Right lobe of liver (tissue), 6 donors: Measurements from ENCODE around the gene EFCAB12. TPM values are rescaled to one million over a fixed set of nuclear protein-coding genes. Genes with fewer than 3 reads are reported as not detected.

ENCODE experiments used
- ATAC-seq, 4 donors: fragments of 200-7000 bp; cut with Tn5 transposase; one replicate each; pipeline ENCODE4 v1.9.1; 2020; ENCODE audit warnings: mild to moderate bottlenecking in 4 of 4, moderate library complexity in 4 of 4
- DNase-seq, 3 donors: peaks; one replicate each; pipeline ENCODE4 v3.0.0-alpha.2; 2020
- H3K27ac ChIP-seq, 3 donors: fragments of 200-600 bp; one replicate each; pipeline ENCODE4 v1.8.0; 2022
- H3K27me3 ChIP-seq, 2 donors: fragments of 200-600 bp; one replicate each; pipeline ENCODE4 v1.8.0; 2022
- H3K36me3 ChIP-seq, 4 donors: fragments of 200-600 bp; sonication (generic) in 1 of 4; one replicate each; pipeline versions ENCODE4 v1.5.1 to v1.8.0; 2017 to 2022; ENCODE audit warnings: control low read depth in 1 of 4
- H3K4me1 ChIP-seq, 4 donors: fragments of 200-600 bp; sonication (generic) in 1 of 4; one replicate each; pipeline versions ENCODE4 v1.5.1 to v1.8.0; 2017 to 2022; ENCODE audit warnings: control low read depth in 1 of 4
- H3K4me3 ChIP-seq, 3 donors: fragments of 200-600 bp; one replicate each; pipeline ENCODE4 v1.8.0; 2022
- H3K9me3 ChIP-seq, 4 donors: fragments of 200-600 bp; sonication (generic) in 1 of 4; one replicate each; pipeline versions ENCODE4 v1.5.1 to v1.8.0; 2017 to 2022; ENCODE audit warnings: control low read depth in 1 of 4
- POLR2A ChIP-seq: fragments of 450-650 bp; IDR thresholded peaks from one replicate; pipeline ENCODE4 v1.6.1; 2017; ENCODE audit warnings: antibody characterized with exemption, mild to moderate bottlenecking
- WGBS: methylation state at CpG from one replicate; pipeline ENCODE4 v1.1.6; 2018; ENCODE audit warnings: low coverage, low lambda C conversion rate; ENCODE audit not compliant: insufficient coverage; ENCODE audit errors: missing lambda C conversion rate; 5-methylcytosine and 5-hydroxymethylcytosine counted together
- intact Hi-C, 2 donors: fragments of 100-400 bp; cut with DNase I; formaldehyde crosslinking; loops; one replicate each; pipeline versions ENCODE4 v1.11.2 to v1.14.1; 2022
- total RNA-seq, 6 experiments: library from RNA; depleted of rRNA in 2 of 6; stranded (reverse); fragments of >200 nt in 2 of 6; fragmentation: NEBNext Ultra II Directional in 3 of 6; extraction: Animal tissue kit (Norgen Biotek cat#: 25700) in 3 of 6; gene quantifications; one replicate each; pipeline versions ENCODE4 v1.1.0 to v1.2.4, GENCODE V29; 2016 to 2023
- TF ChIP-seq, protein P1 (sequence below), 4 donors: fragments of 200-600 bp in 3 of 4; fragments of 450-650 bp in 1 of 4; IDR thresholded peaks; one replicate each; pipeline versions ENCODE4 v1.5.1 to v1.8.0; 2016 to 2022; ENCODE audit warnings: antibody characterized with exemption in 4 of 4, mild to moderate bottlenecking in 2 of 4
- donor health status: DM: no; HTN: yes; CAD: no.
- donor health status: DM: no; HTN: no; CAD: no.
- donor health status: DM: no; HTN: no; CAD: no.
- donor health status: DM: no; HTN: yes; CAD: no.
- donor health status: DM: no; HTN: yes; CAD: no.

Gene EFCAB12
- total RNA-seq, 6 experiments from 2014 or later = 0.26 to 4.7 (median 2.0) TPM

DNA sequence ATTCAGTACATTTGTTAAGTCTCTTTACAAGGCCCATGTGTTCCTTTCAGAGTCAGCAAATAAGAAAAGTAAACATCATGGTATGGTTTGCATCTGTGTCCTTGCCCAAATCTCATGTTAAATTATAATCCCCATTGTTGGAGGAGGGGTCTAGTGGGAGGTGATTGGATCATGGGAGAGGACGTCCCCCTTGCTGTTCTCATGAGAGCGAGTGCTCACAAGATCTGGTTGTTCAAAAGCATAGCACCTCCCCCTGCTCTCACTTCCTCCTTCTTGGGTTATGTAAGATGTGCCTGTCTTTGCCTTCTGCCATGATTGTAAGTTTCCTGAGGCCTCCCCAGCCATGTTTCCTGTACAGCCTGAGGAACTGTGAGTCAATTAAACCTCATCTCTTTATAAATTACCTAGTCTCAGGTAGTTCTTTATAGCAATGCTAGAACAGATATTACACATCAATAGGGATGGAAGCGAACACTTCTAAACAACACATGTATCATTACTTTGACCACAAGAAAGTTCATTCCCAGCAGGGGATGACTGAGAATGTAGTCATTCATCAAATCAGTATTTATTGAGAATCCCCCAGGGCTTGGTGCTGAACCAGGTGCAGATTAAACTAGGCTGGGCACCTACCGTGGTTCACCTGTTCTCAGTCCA, 4.1 kb downstream of the EFCAB12 start:
- H3K4me1 ChIP-seq = peaks cover 0 to 27% (median 0%) of the 10 kb centered on the region in 4 donors
- no peak overlapping the region for H3K4me3 ChIP-seq
- no peaks in the 10 kb centered on the region for H3K27me3 ChIP-seq
- intact Hi-C loops = no loop called here
- DNase-seq (no peak), ATAC-seq (no peak)
- no peaks in the 10 kb centered on the region for H3K36me3 ChIP-seq
- 88% methylated on average over 3 of the region's 4 CpGs for WGBS
- no peak for TF ChIP-seq POLR2A
- TF ChIP-seq, protein P1, sequence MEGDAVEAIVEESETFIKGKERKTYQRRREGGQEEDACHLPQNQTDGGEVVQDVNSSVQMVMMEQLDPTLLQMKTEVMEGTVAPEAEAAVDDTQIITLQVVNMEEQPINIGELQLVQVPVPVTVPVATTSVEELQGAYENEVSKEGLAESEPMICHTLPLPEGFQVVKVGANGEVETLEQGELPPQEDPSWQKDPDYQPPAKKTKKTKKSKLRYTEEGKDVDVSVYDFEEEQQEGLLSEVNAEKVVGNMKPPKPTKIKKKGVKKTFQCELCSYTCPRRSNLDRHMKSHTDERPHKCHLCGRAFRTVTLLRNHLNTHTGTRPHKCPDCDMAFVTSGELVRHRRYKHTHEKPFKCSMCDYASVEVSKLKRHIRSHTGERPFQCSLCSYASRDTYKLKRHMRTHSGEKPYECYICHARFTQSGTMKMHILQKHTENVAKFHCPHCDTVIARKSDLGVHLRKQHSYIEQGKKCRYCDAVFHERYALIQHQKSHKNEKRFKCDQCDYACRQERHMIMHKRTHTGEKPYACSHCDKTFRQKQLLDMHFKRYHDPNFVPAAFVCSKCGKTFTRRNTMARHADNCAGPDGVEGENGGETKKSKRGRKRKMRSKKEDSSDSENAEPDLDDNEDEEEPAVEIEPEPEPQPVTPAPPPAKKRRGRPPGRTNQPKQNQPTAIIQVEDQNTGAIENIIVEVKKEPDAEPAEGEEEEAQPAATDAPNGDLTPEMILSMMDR (IDR thresholded peaks at IDR 0.05) = no peak
- no peaks in the 10 kb centered on the region for H3K9me3 ChIP-seq
- H3K27ac ChIP-seq = no peak overlapping the region

DNA sequence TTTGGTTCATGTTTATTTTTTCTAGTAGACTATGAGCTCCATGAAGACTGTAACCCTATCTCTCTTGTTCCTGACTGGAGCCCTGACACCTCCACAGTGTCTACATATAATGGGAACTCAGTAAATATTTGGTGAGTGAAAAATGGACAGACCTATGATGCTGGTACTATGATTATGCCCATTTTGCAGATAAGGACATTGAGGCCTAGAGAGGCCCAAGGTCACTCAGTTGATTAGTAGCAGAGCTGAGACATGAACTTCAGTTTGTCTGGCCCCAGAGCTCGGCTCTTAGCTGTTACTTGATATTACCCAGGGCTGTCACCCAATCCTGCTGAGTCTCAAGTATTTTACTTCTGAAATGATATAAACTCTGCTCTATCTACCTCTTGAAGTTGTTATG, 5.5 kb downstream of the EFCAB12 start:
- no peaks in the 10 kb centered on the region for H3K9me3 ChIP-seq
- WGBS = 100% methylated on average over 1 of the region's 1 CpG
- DNase-seq (no peak), ATAC-seq (no peak)
- H3K27ac ChIP-seq = no peak overlapping the region
- H3K27me3 ChIP-seq = no peaks in the 10 kb centered on the region
- peaks cover 0 to 22% (median 3%) of the 10 kb centered on the region in 4 donors for H3K4me1 ChIP-seq
- intact Hi-C loops = no loop called here
- H3K36me3 ChIP-seq = no peaks in the 10 kb centered on the region
- H3K4me3 ChIP-seq = no peak overlapping the region
- no peak for TF ChIP-seq POLR2A
- TF ChIP-seq, protein P1 (IDR thresholded peaks at IDR 0.05) = no peak

- H3K36me3 ChIP-seq = no peaks in the 10 kb centered on the region
- 75% methylated on average over 5 of the region's 6 CpGs for WGBS
- peak in 2 of 4 donors; percentile 26 to 42 for ATAC-seq
Measured at GRCh38 chr3:129421988-129422745, 6.3 kb downstream of the EFCAB12 start.

GRCh38 chr3:129421236-129421883, 7.1 kb downstream of the EFCAB12 start:
- Histone ChIP-seq H3K4me1 (peaks cover 0 to 22% (median 3%) of the 10 kb centered on the region in 4 donors), H3K27me3 (no peaks in the 10 kb centered on the region), H3K27ac (no peak overlapping the region), H3K9me3 (no peaks in the 10 kb centered on the region), H3K36me3 (no peaks in the 10 kb centered on the region), H3K4me3 (no peak overlapping the region)
- WGBS = 95% methylated on average over 8 of the region's 12 CpGs
- intact Hi-C loops = no loop called here
- TF ChIP-seq, protein P1 (IDR thresholded peaks at IDR 0.05) = no peak
- no peak for TF ChIP-seq POLR2A
- ATAC-seq = no peak
- no peak for DNase-seq

More at GRCh38 chr3:129421988-129422745, 6.3 kb downstream of the EFCAB12 start:
- Histone ChIP-seq H3K4me1 (peaks cover 0 to 22% (median 3%) of the 10 kb centered on the region in 4 donors), H3K4me3 (no peak overlapping the region), H3K27ac (no peak overlapping the region), H3K9me3 (no peaks in the 10 kb centered on the region), H3K27me3 (no peaks in the 10 kb centered on the region)
- TF ChIP-seq POLR2A = no peak
- TF ChIP-seq, protein P1 (IDR thresholded peaks at IDR 0.05) = peak in 2 of 4 donors; percentile 14 to 34
- intact Hi-C loops = no loop called here
- DNase-seq = no peak
